Kasumi-1 (cell line): ENCODE measurements around the gene MEP1A.
"Not testable (repeated sequence)": the region's sequence is repeated elsewhere in the genome, so short reads cannot be mapped to it uniquely, and the experiment has no call there.

Source experiments
- DNase-seq, 2 experiments: peaks; one replicate each; lab custom pipeline; 2025; lab: John Stamatoyannopoulos, UW

Gene MEP1A

DNA sequence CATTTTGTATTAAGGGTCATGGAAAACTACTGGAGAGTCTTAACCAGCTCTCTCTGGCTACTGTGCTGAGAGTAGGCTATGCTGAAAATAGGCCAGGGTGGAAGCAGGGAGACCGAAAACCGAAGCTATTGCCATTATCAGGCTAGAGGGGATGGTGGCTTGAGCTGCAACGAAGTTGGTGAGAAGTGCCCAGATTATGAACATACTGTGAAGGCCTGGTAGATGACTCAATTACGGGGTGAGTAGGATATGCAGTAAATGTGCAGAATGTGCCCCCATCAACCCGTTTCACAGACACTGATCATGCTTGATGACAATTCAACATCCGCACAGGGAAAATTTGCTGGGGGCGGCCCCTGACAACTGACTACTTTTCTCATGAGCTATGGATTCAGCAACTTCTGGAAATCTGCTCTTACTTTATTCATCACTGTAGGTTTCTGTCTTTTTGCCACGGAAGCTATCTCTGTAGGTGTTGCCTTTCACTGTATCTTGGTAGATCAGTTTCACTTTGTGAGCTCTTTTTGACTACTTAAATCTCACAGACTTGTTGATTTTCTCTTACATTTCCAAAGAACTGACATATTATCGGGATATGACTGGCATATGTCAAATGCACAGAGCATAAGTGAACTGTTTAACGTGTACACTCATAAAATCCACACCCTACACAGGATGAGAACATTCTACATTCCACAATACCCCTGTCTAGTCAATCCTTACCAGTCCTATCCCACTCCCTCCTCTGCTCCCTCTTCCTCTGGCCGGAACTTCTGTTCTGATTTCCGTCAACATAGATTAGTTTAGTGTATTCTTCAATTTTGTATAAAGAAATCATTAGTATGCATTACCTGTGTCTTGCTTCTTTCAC, 15.5 kb upstream of the MEP1A start:
- DNase-seq, result no peak

DNA sequence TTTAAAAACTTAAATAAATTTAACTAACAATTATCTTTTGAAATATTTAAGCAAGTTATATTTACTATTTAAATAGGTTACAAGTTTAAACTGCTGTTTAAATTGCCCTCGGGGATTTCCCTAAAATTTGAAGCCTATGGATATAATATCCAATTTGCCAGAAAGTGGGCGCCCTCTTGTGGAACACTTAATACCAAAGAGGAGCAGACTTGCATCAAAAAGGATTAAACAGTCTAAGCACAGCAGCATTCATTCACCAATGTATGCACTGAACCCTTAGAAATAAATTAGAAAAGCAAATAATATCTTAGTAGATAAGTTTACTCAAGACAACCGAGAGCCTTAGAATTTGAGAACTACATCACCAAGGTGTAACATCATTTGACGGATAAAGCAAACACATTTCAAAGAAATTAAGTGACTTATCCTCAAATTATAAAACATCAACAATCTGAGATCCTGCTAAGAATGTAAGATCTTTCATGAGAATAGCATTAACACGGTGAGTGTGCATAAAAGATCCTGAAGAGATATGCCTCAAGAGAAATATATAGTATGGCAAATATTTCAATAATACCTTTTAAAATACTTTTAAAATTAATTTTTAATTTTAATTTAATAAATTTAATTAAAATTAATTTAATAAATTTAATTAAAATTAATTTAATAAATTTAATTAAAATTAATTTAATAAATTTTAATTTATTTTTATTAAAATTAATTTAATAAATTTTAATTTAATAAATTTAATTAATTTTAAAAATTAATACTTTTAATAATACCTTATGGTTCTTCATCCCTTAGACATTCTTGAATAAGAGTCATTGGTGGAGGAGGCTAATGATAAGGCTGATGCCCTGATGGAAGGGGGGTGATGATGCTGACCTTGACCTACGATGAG, 11.5 kb upstream of the MEP1A start:
- peak; percentile 78 to 90 for DNase-seq

GRCh38 chr6:46784535-46784934, 8.7 kb upstream of the MEP1A start:
- DNase-seq, result no peak

- DNase-seq, result no peak
These were observed 5.2 kb upstream of the MEP1A start for GRCh38 chr6:46787871-46788540.

- no peak for DNase-seq
These were observed 4.4 kb upstream of the MEP1A start for GRCh38 chr6:46788791-46789190.

DNA sequence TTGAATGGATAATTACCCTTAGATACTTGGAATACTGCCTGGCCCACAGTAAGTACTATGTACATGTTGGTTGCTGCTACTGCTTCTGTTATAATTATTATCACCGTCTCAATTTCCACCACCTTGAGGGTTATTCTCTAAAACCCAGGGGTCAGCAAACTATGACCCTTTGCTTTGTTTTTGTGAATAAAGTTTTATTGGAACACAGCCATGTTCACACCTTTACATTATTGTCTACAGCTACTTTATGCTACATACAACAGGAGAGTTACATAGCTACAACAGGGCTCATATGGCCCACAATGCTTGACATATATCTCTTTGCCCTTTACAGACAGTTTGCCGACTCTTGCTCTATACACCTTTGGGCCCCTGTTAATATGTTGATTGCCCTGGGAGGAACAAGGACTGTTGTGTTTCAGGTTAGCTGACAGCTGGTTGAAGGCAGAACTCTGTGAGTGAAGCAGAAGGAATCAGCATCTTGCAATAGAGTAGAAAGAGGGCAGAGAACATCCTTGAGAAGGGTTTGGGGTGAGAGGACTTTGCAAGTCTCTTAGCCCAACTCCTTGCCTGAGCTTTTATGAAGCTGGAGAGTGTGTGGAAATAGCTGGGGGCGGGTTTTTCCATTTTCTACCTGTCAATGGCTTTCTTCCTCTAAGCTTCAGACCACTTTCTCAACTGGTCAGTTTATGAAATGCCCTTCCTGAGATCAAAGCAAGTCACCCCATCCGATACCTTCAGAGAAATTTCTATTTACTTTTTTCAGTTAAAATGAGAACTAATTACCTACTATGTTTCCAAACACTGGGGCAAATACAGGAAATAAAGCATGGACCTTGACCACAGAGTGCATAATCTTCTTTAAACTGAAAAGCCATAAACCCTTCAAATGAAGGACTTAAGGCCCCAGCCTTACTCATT, 3.5 kb upstream of the MEP1A start:
- no peak for DNase-seq

- no peak for DNase-seq
These were observed 2.8 kb upstream of the MEP1A start for GRCh38 chr6:46790355-46790874.

GRCh38 chr6:46792635-46793034, 554 bp upstream of the MEP1A start:
- no peak for DNase-seq

- no peak for DNase-seq
These were observed 879 bp downstream of the MEP1A start for GRCh38 chr6:46794068-46794467.

DNA sequence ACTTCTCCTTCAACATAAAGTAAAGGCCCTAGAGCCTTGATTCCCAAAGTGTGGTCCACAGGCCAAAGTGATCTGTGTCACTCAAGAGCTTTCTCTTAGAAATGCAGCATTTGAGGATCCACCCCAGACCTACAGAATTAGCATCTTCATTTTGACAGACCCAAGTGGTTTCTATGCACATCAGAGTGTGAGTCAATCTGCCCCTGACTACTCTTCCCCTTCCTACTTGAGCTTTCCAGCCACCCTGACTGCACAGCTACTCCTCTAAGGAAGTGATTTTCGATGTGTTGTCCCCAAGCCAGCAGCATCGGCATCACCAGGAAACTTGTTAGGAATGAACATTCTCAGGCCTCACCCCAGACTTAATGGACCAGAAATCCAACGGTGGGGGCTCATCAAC, 2.6 kb downstream of the MEP1A start:
- DNase-seq, result no peak

GRCh38 chr6:46796848-46797580, 3.8 kb downstream of the MEP1A start:
- no peak for DNase-seq

DNA sequence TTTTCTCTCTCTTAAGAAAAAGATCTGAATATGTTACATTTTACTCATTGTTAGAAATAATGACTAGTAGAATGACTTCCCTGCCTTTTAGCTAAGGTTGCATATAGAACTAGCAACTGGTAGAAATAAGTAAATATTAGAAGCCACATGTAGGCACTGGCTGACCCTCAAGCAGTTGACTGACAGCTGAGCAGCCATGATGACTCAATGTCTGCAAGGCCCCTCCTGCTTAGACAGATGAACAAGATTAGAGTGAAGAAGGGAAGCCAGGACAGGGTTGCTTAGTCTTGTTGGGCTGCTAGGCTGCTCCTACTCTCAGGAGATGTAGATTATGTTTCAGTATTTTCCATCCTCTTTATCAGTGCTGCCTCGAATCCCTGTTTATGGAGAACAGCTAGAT, 6.5 kb downstream of the MEP1A start:
- no peak for DNase-seq

DNA sequence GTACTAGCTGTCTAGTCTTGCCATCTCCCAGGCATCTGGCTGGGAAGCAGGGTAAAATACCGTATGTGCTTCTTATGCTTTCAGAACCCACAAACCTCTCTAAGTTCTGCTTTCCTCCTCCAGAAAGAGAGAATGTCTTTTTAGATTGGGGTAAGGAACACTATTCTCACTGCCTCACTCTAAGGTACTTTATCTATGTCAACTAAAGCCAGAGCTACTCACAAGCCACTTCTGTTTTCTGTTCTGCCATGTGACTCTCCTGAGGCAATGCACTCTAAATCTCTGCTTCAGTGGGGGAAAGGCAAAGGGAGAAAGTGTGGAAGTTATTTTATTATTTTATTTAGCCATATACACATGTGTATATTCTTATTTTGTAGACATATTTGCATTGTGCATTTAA, 15.6 kb downstream of the MEP1A start:
- peak; percentile 21 to 23 for DNase-seq

- DNase-seq, result no peak
These were observed 21.9 kb downstream of the MEP1A start for GRCh38 chr6:46815130-46815529.

DNA sequence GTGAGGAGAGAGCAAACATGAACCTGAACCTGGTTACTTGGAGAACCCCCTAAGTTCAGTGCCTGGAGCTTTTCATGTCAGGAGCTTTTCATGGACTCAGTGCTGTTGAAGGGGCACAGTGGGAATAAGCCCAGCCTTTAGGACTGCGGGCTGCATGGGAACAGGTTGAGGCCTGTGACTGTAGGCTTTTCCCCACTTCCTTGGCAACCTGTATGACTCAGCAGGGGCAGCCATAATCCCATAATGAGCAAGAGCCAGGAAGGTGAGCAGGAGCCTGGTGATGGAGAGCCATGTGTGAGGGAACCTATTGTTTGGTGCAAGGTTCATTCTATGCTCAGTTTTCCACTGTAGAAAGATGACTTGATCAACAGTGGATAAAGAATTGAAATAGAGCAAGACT, 23.4 kb downstream of the MEP1A start:
- no peak for DNase-seq

GRCh38 chr6:46819561-46819960, 26.4 kb downstream of the MEP1A start:
- DNase-seq, result no peak

GRCh38 chr6:46821458-46821881, 28.3 kb downstream of the MEP1A start:
- DNase-seq, result no peak

GRCh38 chr6:46828939-46829338, 35.8 kb downstream of the MEP1A start:
- no peak for DNase-seq

- no peak for DNase-seq
These were observed 39.6 kb downstream of the MEP1A start for GRCh38 chr6:46832816-46833215.

DNA sequence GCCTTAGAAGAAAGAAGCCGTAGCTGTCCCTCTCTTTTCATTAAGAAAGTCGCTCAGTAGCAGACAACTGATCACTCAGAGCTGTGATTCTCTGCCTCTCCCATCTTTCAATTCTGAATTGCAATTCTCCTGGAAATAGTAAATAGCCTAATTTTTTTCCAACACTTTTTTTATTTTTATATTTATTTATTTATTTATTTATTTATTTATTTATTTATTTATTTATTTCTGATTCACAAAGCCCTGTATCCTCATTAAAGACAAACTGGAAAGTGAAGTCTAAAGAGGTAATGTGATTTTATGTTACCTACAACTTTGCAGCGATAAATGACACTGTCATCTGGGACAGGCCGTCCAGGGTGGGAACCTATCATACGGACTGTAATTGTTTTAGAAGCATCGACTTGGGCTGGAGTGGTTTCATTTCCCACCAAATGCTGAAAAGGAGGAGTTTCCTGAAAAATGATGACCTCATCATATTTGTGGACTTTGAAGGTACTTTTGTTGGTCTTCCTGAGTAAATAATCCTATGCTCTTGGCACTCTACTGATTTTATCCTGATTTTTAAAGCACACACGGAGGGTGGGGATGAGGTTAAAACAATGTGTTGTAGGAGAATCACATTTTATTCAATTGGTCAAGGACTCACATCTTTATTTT, 41.2 kb downstream of the MEP1A start:
- DNase-seq, result not testable (repeated sequence)
